ENCODE measurements around the gene LBX2. TPM values are rescaled to one million over a fixed set of nuclear protein-coding genes. Genes with fewer than 3 reads are reported as not detected.

The LBX2 gene
- total RNA-seq, 1 experiment from 2014 or later = 10.1 TPM

GRCh38 chr2:74534411-74534810 is 35.0 kb upstream of the LBX2 start:
- Histone ChIP-seq H3K27ac (ENCODE audit: low read depth, low read length) (no peak overlapping the region), H4K20me1 (ENCODE audit: insufficient read depth) (no peaks in the 10 kb centered on the region), H3K9me3 (ENCODE audit: control insufficient read depth in 1 of 2, insufficient read depth in 1 of 2, low read depth in 1 of 2, low read length in 2 of 2) (no peaks in the 10 kb centered on the region), H3K4me2 (ENCODE audit: low read length) (no peak overlapping the region), H3K79me2 (ENCODE audit: insufficient read depth, low read length) (peaks cover 12% of the 10 kb centered on the region), H3K4me1 (ENCODE audit: control insufficient read depth in 1 of 2, insufficient read depth in 2 of 2, low read length in 2 of 2) (peaks cover 6 to 11% of the 10 kb centered on the region in 2 experiments), H3K9ac (ENCODE audit: low read length) (no peak overlapping the region), H2AFZ (ENCODE audit: low read depth, low read length, poor library complexity, severe bottlenecking) (no peak overlapping the region), H3K36me3 (ENCODE audit: control insufficient read depth in 1 of 2, insufficient read depth in 2 of 2, low read length in 2 of 2) (no peaks in the 10 kb centered on the region; a peak in 1 of 4 replicates), H3K9me2 (ENCODE audit: insufficient read depth) (no peaks in the 10 kb centered on the region), H3K4me3 (replicated peaks in 1 of 2; ENCODE audit: low read depth in 1 of 2, low read length in 2 of 2) (no peak overlapping the region), H3K27me3 (ENCODE audit: insufficient read depth, low read length) (no peaks in the 10 kb centered on the region)
- POLR2A ChIA-PET = no interaction called here
- intact Hi-C loops (cut with micrococcal nuclease) = loop anchor here (5.0 kb wide), 1 partner anchor 282 kb away; no protein-coding TSS in a partner anchor
- no TSS peak for BruUV-seq (replicated peaks)
- CTCF ChIA-PET = no interaction called here
- ATAC-seq (no peak), DNase-seq (ENCODE audit: low read depth, low spot score) (no peak)
- no peak for TF ChIP-seq JUND (IDR thresholded peaks at IDR 0.05)
- TF ChIP-seq POLR2AphosphoS5 (IDR thresholded peaks at IDR 0.05; ENCODE audit: low read depth, low read length) = 0 out of 2 replicates have a peak, but pooled peaks have one; percentile 13
- RAD21 ChIA-PET (ENCODE audit: low non-redundant PET in 1 of 2, low total read pairs in 2 of 2, uncharacterized antibody in 2 of 2, unreplicated experiment in 2 of 2) = no interaction called here

- RAD21 ChIA-PET (ENCODE audit: low non-redundant PET in 1 of 2, low total read pairs in 2 of 2, uncharacterized antibody in 2 of 2, unreplicated experiment in 2 of 2) = interaction anchor here in 1 of 2 experiments (1.0 kb wide), 1 partner anchor 39 kb away, joined by 3 read pairs; no protein-coding TSS in a partner anchor
- H3K27ac ChIP-seq (ENCODE audit: low read depth, low read length) = no peak overlapping the region
- H3K9me3 ChIP-seq (ENCODE audit: control insufficient read depth in 1 of 2, insufficient read depth in 1 of 2, low read depth in 1 of 2, low read length in 2 of 2) = no peaks in the 10 kb centered on the region
- TF ChIP-seq ZNF274 (IDR thresholded peaks at IDR 0.05; ENCODE audit: low read depth, low read length) (no peak), TCF7L2 (IDR thresholded peaks at IDR 0.05; ENCODE audit: borderline replicate concordance, extremely low read depth, insufficient read depth, insufficient read length) (no peak), EZH2 (IDR thresholded peaks at IDR 0.05) (no peak), RAD21 (IDR thresholded peaks at IDR 0.05; ENCODE audit: low read depth) (no peak), FOSL1 (IDR thresholded peaks at IDR 0.05; ENCODE audit: low read depth) (no peak), CBX3 (IDR thresholded peaks at IDR 0.05; ENCODE audit: low read depth) (no peak), POLR2A (IDR thresholded peaks at IDR 0.05; ENCODE audit: borderline replicate concordance, extremely low read depth, insufficient read depth, insufficient read length) (no peak), YY1 (IDR thresholded peaks at IDR 0.05; ENCODE audit: extremely low read depth, insufficient replicate concordance, low read depth, low read length) (no peak), EZH2phosphoT487 (IDR thresholded peaks at IDR 0.05; ENCODE audit: borderline replicate concordance) (no peak), EGR1 (IDR thresholded peaks at IDR 0.05; ENCODE audit: low read depth) (no peak), ATF3 (IDR thresholded peaks at IDR 0.05) (no peak)
- peaks cover 6 to 14% of the 10 kb centered on the region in 2 experiments for H3K4me1 ChIP-seq (ENCODE audit: control insufficient read depth in 1 of 2, insufficient read depth in 2 of 2, low read length in 2 of 2)
- peaks cover 0 to 1% of the 10 kb centered on the region in 2 experiments; a peak in 1 of 4 replicates for H3K36me3 ChIP-seq (ENCODE audit: control insufficient read depth in 1 of 2, insufficient read depth in 2 of 2, low read length in 2 of 2)
- no TSS peak for BruUV-seq (replicated peaks)
- H3K4me3 ChIP-seq (replicated peaks in 1 of 2; ENCODE audit: low read depth in 1 of 2, low read length in 2 of 2) = no peak overlapping the region
- H3K79me2 ChIP-seq (ENCODE audit: insufficient read depth, low read length) = peaks cover 22% of the 10 kb centered on the region
- H3K9me2 ChIP-seq (ENCODE audit: insufficient read depth) = no peaks in the 10 kb centered on the region
- ATAC-seq (no peak), DNase-seq (ENCODE audit: low read depth, low spot score) (no peak)
- H3K9ac ChIP-seq (ENCODE audit: low read length) = no peak overlapping the region
- intact Hi-C loops (cut with micrococcal nuclease) = loop anchor here (5.0 kb wide), 1 partner anchor 281 kb away; no protein-coding TSS in a partner anchor
- H4K20me1 ChIP-seq (ENCODE audit: insufficient read depth) = no peaks in the 10 kb centered on the region
- H3K4me2 ChIP-seq (ENCODE audit: low read length) = no peak overlapping the region
- CTCF ChIA-PET = no interaction called here
- POLR2A ChIA-PET = no interaction called here
- H2AFZ ChIP-seq (ENCODE audit: low read depth, low read length, poor library complexity, severe bottlenecking) = no peak overlapping the region
- H3K27me3 ChIP-seq (ENCODE audit: insufficient read depth, low read length) = no peaks in the 10 kb centered on the region
Measured at GRCh38 chr2:74533464-74533863, 34.1 kb upstream of the LBX2 start.
